Sciatic nerve (tissue), 2 donors: ENCODE measurements around the gene CSH1. TPM values are rescaled to one million over a fixed set of nuclear protein-coding genes. Genes with fewer than 3 reads are reported as not detected.
"Not testable (repeated sequence)": the region's sequence is repeated elsewhere in the genome, so short reads cannot be mapped to it uniquely, and the experiment has no call there.

Source experiments
- ATAC-seq: fragments of 200-7000 bp; cut with Tn5 transposase; one replicate; pipeline ENCODE4 v1.9.1; 2020; ENCODE audit warnings: mild to moderate bottlenecking, moderate library complexity
- DNase-seq: peaks from one replicate; pipeline ENCODE4 v3.0.0-alpha.2; 2020; ENCODE audit warnings: low spot score
- intact Hi-C: fragments of 100-400 bp; cut with DNase I; formaldehyde crosslinking; loops from one replicate; pipeline ENCODE4 v1.14.2; 2022
- total RNA-seq: library from RNA; stranded (reverse); fragmentation: NEBNext Ultra II Directional; extraction: Animal tissue kit (Norgen Biotek cat#: 25700); gene quantifications from one replicate; pipeline ENCODE4 v1.2.1, GENCODE V29; 2021
- donor health status: DM: no; HTN: no; CAD: no.
- donor health status: DM: no; HTN: no; CAD: no.

Gene CSH1
- total RNA-seq, result not detected

DNA sequence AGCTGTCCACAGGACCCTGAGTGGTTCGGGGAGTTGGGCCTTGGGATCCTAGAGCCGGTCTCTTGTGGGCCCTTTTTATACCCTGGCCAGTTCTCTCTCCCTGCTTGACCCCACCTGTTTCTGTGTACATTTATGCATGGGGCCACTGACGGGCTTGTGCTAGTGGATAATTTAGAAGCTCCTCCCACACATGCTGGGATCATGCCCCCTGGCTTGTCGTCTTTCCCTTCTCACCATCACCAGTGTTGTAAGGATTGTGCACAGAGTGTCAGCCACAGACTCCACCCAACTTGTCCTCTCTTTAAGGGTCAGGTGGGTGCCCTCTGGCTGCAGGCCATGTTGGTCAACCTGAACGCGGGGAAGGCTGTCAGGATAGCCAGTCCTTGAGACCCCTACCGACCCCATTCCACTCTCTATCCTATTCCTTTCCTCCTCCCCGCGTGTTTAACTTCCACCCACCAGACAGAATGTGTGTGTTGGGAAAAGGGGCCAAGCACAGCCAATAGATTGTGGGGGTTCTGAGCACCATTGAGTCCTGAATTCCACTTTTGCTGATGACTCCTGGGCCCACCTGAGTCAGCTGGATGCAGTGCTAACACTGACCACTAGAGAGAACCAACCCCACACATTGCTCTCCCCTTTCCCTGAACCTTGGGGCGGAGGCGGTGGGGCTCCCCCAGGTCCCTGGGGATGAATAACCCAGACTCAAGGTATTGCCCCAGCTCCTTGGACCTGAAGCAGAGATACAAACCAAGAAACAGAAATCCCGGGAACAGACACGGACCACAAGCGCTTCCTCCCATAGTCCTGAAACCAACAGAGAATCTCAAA, at the start of gene CSH1:
CSH1 (minus strand) TSS at position 51 of the 831 bp plus-strand sequence. CDS start 63 bp downstream, outside the sequence.
- intact Hi-C loops, ATAC-seq: not testable (repeated sequence)
- DNase-seq, result peak; percentile 55

DNA sequence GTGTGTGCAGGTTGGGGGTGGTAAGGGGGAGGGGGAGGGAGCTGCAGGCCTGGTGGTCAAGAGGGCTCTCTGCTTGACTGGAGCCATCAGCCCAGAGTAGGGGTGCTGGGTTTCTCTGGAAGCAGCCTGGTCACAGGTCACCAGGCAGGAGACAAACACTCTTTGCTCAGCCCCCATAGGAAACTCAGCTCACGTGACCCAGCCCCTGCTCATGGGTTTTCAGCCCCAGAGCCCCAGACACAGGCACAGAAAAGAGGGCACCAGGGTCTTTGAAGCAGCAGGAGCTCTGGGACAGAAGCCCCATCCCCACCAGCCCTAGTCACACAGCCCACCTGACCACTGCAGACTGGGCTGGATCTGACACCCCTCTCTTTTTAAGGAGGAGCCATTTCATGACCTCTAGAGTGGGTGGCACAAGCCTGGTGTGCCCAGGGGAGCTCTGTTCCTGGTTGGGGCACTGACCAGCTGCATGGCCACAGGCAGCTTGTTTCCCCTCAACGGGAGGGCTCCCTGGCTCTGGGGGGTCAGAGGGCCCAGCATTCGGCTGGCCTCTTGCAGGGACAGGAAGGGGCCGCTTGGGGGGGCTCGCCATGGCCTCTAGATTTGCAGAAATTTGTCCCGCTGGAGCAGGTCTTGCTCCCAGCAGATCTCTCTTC, 49.5 kb upstream of the CSH1 start:
- intact Hi-C loops, result no loop called here
- no peak for ATAC-seq
- DNase-seq, result no peak

DNA sequence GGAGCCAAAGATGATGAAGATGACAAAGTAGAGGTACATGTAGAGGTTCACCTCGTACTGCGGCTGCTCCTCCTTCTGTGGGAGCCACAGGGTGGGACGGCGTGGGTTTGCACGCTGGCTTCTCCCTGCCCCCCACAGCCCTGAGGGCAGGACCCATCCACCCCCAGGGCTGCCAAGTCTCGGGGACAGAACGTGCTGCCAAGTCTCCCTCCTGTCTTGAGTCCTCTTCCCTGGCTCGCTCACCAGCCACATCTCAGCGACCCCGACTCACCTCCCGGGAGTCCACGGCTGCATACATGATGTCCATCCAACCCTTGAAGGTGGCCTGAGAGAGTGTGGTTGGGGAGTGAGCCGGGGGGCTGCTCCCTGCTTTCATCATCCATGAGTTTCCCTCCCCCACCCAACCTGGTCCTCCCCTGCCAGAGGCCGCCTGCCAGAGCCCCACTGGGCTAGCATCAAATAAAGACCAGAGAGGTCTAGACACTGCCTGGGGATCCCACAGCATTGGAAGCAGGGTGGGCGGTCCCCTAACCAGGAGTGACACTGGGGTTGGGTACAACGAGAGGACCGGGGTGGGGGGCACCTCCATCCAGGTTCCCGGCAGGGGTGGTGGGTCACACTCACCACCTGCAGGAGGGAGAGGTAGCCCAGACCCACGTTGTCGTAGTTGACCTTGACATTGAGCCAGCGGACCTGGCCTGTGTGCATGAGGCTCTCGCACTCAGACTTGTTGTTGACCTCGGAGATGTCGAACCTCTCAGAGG, 48.5 kb upstream of the CSH1 start:
- DNase-seq, result no peak
- no peak for ATAC-seq
- intact Hi-C loops, result no loop called here

DNA sequence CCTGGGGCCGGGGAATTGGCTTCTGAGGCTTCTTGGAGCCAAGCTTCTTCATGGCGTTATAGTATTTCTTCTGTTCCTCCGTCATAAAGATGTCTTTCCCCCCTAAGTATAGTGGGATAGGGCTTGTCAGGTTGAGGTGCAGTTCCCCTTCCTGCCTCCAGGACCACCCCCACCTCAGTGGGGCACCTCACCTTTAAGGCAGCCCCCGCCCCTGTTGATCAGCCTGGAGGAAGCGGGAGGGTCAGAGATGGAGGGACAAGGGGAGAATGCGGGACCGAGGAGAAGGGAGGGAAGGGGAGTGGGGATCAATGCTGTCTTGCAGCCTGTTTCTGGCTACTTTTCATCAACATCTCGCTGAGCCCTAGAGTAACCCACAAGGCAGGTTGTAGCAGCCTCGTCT, 47.4 kb upstream of the CSH1 start:
- ATAC-seq (no peak), DNase-seq (no peak)
- intact Hi-C loops, result no loop called here

- intact Hi-C loops, result no loop called here
- DNase-seq (no peak), ATAC-seq (no peak)
Observed at GRCh38 chr17:63942309-63942985, 46.1 kb upstream of the CSH1 start.

DNA sequence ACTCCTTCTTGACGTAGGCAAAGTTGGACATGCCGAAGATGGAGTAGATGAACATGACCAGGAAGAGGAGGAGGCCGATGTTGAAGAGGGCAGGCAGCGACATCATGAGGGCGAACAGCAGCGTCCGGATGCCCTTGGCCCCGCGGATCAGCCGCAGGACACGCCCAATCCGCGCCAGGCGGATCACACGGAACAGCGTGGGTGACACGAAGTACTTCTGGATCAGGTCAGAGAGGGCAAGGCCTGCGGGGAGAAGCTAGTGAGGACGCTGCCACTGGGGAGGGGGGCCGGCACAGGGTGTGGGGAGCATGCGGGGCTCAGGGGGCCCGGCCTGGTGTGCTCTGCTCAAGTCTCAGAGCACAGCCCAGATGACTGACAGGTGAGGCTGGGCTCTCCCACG, 45.4 kb upstream of the CSH1 start:
- intact Hi-C loops, result no loop called here
- no peak for ATAC-seq
- DNase-seq, result no peak

- intact Hi-C loops, result no loop called here
- no peak for DNase-seq
- no peak for ATAC-seq
Observed at GRCh38 chr17:63941162-63941561, 44.8 kb upstream of the CSH1 start.

DNA sequence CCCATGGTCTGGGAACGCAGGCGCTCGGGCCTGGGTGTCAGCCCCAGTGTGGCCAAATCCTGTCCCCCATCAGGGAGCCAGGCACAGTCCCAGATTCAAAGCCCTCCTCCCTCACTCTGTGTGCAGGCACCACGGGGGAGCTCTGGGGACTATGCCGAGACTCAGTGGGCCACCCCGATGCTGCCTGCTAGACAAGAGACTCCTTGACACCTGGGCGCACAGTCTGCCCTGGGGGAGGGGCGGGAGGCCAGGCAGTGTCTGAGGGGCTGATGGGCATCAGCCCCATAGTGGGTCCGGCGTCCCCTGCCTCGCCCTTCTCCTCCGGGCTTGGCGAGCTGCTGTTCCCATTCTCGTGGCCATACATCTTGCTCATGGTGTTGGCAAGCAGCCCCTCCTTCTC, 44.2 kb upstream of the CSH1 start:
- intact Hi-C loops, result no loop called here
- DNase-seq, result no peak
- no peak for ATAC-seq

DNA sequence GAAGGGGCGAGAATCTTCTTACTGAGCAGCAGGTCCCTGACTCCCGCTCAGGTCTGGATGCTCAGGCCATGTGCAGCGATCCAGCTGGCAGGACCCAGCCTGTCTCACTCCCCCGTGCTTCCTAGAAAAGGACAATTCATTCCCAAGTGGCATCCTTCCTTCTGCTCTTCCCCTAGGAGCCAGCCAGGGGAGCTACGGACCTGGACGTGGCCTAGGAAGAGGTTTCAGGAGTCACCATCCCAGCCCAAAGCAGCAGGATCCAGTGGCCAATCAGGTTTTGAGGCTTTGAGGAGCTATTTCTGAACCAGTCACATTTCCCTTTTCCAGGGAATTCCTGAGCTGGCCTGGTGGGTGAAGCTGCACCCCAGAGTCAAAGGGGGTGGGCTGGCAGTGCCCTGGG, 43.5 kb upstream of the CSH1 start:
- intact Hi-C loops, result no loop called here
- ATAC-seq, result no peak
- DNase-seq, result no peak

DNA sequence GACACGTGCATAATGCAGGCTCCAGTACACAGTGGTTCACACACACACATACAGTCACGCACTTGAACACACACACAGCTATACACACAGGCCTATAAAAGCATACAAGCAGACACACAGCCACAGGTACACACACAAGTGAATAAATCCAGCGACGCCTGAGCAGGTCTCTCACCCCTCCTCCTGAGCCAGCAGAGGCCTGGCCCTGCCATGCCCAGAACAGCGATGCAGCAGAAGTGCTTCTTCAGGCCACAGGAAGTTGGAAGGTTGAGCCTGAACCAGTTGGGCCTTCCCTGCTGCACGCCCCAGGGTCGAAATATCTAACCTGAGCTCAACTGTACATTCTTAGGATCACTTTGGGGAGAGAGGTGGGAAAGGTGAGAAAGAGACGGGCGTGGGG, 43.0 kb upstream of the CSH1 start:
- DNase-seq (no peak), ATAC-seq (no peak)
- intact Hi-C loops, result no loop called here

DNA sequence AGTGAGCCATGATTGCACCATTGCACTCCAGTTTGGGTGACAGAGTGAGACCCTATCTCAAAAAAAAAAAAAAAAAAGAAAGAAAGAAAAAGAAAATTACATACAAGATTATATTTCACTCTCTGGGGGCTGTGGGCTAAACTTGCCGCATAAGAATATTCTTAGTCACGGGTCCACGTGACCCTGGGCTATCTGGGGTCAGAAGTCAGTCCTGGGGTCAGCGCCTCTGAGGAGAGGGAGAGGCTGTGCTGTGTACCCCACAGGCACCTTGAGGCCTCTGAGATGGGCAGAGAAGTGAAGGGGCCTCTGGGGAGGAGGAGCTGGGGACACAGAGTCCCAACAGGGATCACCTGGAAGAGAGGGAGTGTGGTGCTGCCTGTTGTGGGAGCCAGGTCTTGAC, 41.5 kb upstream of the CSH1 start:
- DNase-seq (no peak), ATAC-seq (no peak)
- intact Hi-C loops, result no loop called here

GRCh38 chr17:63937319-63937718, 40.9 kb upstream of the CSH1 start:
- intact Hi-C loops, result no loop called here
- ATAC-seq, result no peak

GRCh38 chr17:63934183-63935112, 38.1 kb upstream of the CSH1 start:
- intact Hi-C loops, result no loop called here
- ATAC-seq (no peak), DNase-seq (no peak)

More at GRCh38 chr17:63937319-63937718, 40.9 kb upstream of the CSH1 start:
- no peak for DNase-seq

- peak; percentile 11 for ATAC-seq
- intact Hi-C loops, result no loop called here
- no peak for DNase-seq
Observed at GRCh38 chr17:63933598-63933997, 37.2 kb upstream of the CSH1 start.

GRCh38 chr17:63932721-63933120, 36.3 kb upstream of the CSH1 start:
- intact Hi-C loops, result no loop called here
- ATAC-seq (no peak), DNase-seq (no peak)

GRCh38 chr17:63931981-63932561, 35.7 kb upstream of the CSH1 start, which contains the start of gene CD79B:
TSS of gene CD79B (minus strand) at chr17:63932331. CDS start at chr17:63932261, 70 bp downstream.
- ATAC-seq, result no peak
- intact Hi-C loops, result no loop called here
- DNase-seq, result no peak

DNA sequence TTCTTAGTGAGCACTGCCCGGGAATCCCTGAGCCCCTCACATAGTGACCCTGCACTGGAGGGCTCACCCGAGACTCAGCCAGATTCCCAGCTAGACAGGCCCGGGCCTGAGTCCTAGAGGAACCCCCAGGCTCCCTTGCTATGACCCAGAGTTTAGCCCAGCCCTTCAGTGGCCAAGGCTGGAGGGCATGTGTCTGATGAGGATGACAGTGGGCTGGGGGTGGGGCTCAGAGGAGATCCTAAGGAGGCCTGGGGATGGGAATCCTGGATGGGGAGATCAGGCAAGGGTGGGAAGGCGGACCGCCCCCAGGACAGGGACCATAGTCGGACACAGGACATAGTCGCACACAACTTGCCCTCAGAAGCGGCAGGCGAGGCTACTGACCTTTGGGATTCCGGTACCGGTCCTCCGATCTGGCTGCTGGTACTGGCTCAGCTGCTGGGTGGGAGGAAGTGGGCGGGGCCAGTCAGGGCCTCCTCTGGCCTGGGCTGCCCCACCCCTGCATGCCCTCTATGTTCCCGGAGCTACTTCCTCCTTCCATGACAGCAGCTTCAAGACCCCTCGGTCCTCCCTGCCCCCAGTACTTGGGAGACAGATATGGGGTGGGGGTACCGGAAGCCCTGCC, 34.7 kb upstream of the CSH1 start:
- intact Hi-C loops, result no loop called here
- DNase-seq (peak; percentile 72), ATAC-seq (peak; percentile 76)
